H9 (cell line): Measurements from ENCODE around the gene NXN. TPM values are rescaled to one million over a fixed set of nuclear protein-coding genes. Genes with fewer than 3 reads are reported as not detected.
A peak's percentile ranks its signal among the peaks of the same experiment; 100 is the strongest.

ENCODE experiments used
- DNase-seq: peaks from one replicate; pipeline ENCODE4 v3.0.0-alpha.2; 2017
- H2AFZ ChIP-seq: one replicate; pipeline ENCODE4 v1.6.1; 2013; ENCODE audit warnings: mild to moderate bottlenecking, low read length, control low read depth, moderate library complexity
- H2AK5ac ChIP-seq: 2 replicates; pipeline ENCODE4 v1.6.1; 2013; ENCODE audit warnings: low read length, control low read depth, mixed read lengths; ENCODE audit not compliant: insufficient read length
- H2BK120ac ChIP-seq: one replicate; pipeline ENCODE4 v1.6.1; 2013; ENCODE audit warnings: low read depth, mild to moderate bottlenecking, low read length, control low read depth, inconsistent platforms; ENCODE audit not compliant: poor library complexity, severe bottlenecking
- H2BK12ac ChIP-seq: 2 replicates; pipeline ENCODE4 v1.6.1; 2013; ENCODE audit warnings: low read length, control low read depth, mixed read lengths, low read depth; ENCODE audit not compliant: insufficient read length
- H2BK15ac ChIP-seq: 2 replicates; pipeline ENCODE4 v1.6.1; 2013; ENCODE audit warnings: low read depth, low read length, control low read depth
- H2BK20ac ChIP-seq: one replicate; pipeline ENCODE4 v1.6.1; 2013; ENCODE audit warnings: low read depth, mild to moderate bottlenecking, low read length, control low read depth, inconsistent platforms; ENCODE audit not compliant: poor library complexity, severe bottlenecking
- H2BK5ac ChIP-seq: 2 replicates; pipeline ENCODE4 v1.6.1; 2013; ENCODE audit warnings: low read length, control low read depth, mixed read lengths; ENCODE audit not compliant: insufficient read length
- H3K14ac ChIP-seq: 2 replicates; pipeline ENCODE4 v1.6.1; 2013; ENCODE audit warnings: low read length, control low read depth; ENCODE audit not compliant: insufficient read depth
- H3K18ac ChIP-seq: 2 replicates; pipeline ENCODE4 v1.6.1; 2013; ENCODE audit warnings: low read depth, mild to moderate bottlenecking, mixed read lengths, low read length, control low read depth; ENCODE audit not compliant: insufficient read length
- H3K23ac ChIP-seq: 2 replicates; pipeline ENCODE4 v1.6.1; 2013; ENCODE audit warnings: low read length, control low read depth, mixed read lengths, low read depth; ENCODE audit not compliant: insufficient read length
- H3K23me2 ChIP-seq: 2 replicates; pipeline ENCODE4 v1.6.1; 2013; ENCODE audit warnings: low read depth, mild to moderate bottlenecking, mixed read lengths, low read length, control low read depth; ENCODE audit not compliant: insufficient read length, poor library complexity, severe bottlenecking
- H3K27ac ChIP-seq: 2 replicates; pipeline ENCODE4 v1.5.1; 2013; ENCODE audit warnings: low read length, control low read depth, mixed read lengths, low read depth; ENCODE audit not compliant: insufficient read length
- H3K27me3 ChIP-seq: 2 replicates; pipeline ENCODE4 v1.6.1; 2013; ENCODE audit warnings: low read length, control low read depth, inconsistent platforms; ENCODE audit not compliant: insufficient read depth
- H3K4ac ChIP-seq: 2 replicates; pipeline ENCODE4 v1.6.1; 2013; ENCODE audit warnings: low read depth, mild to moderate bottlenecking, control low read depth, inconsistent platforms, low read length, moderate library complexity
- H3K4me1 ChIP-seq: 2 replicates; pipeline ENCODE4 v1.6.1; 2013; ENCODE audit warnings: low read length, control low read depth, inconsistent platforms; ENCODE audit not compliant: insufficient read depth
- H3K4me2 ChIP-seq: 2 replicates; pipeline ENCODE4 v1.6.1; 2013; ENCODE audit warnings: low read length, control low read depth, mixed read lengths; ENCODE audit not compliant: insufficient read length, insufficient read depth
- H3K56ac ChIP-seq: 2 replicates; pipeline ENCODE4 v1.6.1; 2013; ENCODE audit warnings: low read depth, mild to moderate bottlenecking, mixed read lengths, low read length, control low read depth; ENCODE audit not compliant: insufficient read length
- H3K79me1 ChIP-seq: 2 replicates; pipeline ENCODE4 v1.6.1; 2013; ENCODE audit warnings: low read depth, mild to moderate bottlenecking, moderate library complexity, low read length, control low read depth, inconsistent platforms; ENCODE audit not compliant: insufficient read depth, poor library complexity, severe bottlenecking
- H3K79me2 ChIP-seq: 2 replicates; pipeline ENCODE4 v1.6.1; 2013; ENCODE audit warnings: low read length, control low read depth, inconsistent platforms; ENCODE audit not compliant: insufficient read depth
- H3K9ac ChIP-seq: 2 replicates; pipeline ENCODE4 v1.6.1; 2013; ENCODE audit warnings: low read length, control low read depth, mixed read lengths; ENCODE audit not compliant: insufficient read length; ENCODE audit errors: extremely low read depth
- H3K9me3 ChIP-seq: one replicate; pipeline ENCODE4 v1.6.1; 2013; ENCODE audit warnings: low read depth, low read length, inconsistent platforms; ENCODE audit not compliant: control insufficient read depth
- H3T11ph ChIP-seq: one replicate; pipeline ENCODE4 v1.6.1; 2013; ENCODE audit warnings: mild to moderate bottlenecking, low read length, control low read depth, inconsistent platforms
- H4K20me1 ChIP-seq: one replicate; pipeline ENCODE4 v1.6.1; 2013; ENCODE audit not compliant: control insufficient read depth, insufficient read length, insufficient read depth
- H4K5ac ChIP-seq: 2 replicates; pipeline ENCODE4 v1.6.1; 2013; ENCODE audit warnings: low read depth, mild to moderate bottlenecking, mixed read lengths, low read length, control low read depth; ENCODE audit not compliant: insufficient read length
- H4K8ac ChIP-seq: replicated peaks from 2 replicates; pipeline ENCODE4 v1.6.1; 2013; ENCODE audit warnings: low read length, control low read depth, mixed read lengths, low read depth; ENCODE audit not compliant: insufficient read length
- H4K91ac ChIP-seq: 2 replicates; pipeline ENCODE4 v1.6.1; 2013; ENCODE audit warnings: low read depth, mild to moderate bottlenecking, moderate library complexity, mixed read lengths, low read length, control low read depth; ENCODE audit not compliant: insufficient read length
- H3K27ac Mint-ChIP-seq, 3 experiments: 2 replicates in 2 of 3; 3 replicates in 1 of 3; pipeline ENCODE4 v1.8.0; 2020 to 2021; ENCODE audit warnings: mixed read lengths in 3 of 3, mild to moderate bottlenecking in 1 of 3, moderate library complexity in 1 of 3
- H3K27me3 Mint-ChIP-seq: 2 replicates; pipeline ENCODE4 v1.8.0; 2021; ENCODE audit warnings: low read depth, mild to moderate bottlenecking, moderate library complexity, mixed read lengths
- H3K36me3 Mint-ChIP-seq, 3 experiments: 2 replicates in 2 of 3; 3 replicates in 1 of 3; pipeline ENCODE4 v1.8.0; 2020 to 2021; ENCODE audit warnings: low read depth in 3 of 3, mixed read lengths in 3 of 3; ENCODE audit not compliant: insufficient read depth in 1 of 3
- H3K4me1 Mint-ChIP-seq, 2 experiments: 2 replicates each; pipeline ENCODE4 v1.8.0; 2020; ENCODE audit warnings: mixed read lengths in 2 of 2
- H3K4me3 Mint-ChIP-seq, 2 experiments: 2 replicates in 1 of 2; 3 replicates in 1 of 2; pipeline ENCODE4 v1.8.0; 2020 to 2021; ENCODE audit warnings: mild to moderate bottlenecking in 2 of 2, mixed read lengths in 2 of 2, moderate library complexity in 1 of 2
- H3K9me3 Mint-ChIP-seq, 2 experiments: 2 replicates in 1 of 2; 3 replicates in 1 of 2; pipeline ENCODE4 v1.8.0; 2020; ENCODE audit warnings: mild to moderate bottlenecking in 2 of 2, mixed read lengths in 2 of 2, moderate library complexity in 1 of 2
- CTCF ChIP-seq: fragments of 200-600 bp; sonication (generic); conservative IDR thresholded peaks from 3 replicates; pipeline ENCODE4 v1.8.0; 2021; ENCODE audit warnings: antibody characterized with exemption, mild to moderate bottlenecking
- WGBS: extraction: QIAGEN DNeasy Blood & Tissue Kit; methylation state at CpG from one replicate; pipeline ENCODE4 v1.1.7; 2013; ENCODE audit warnings: missing lambda C conversion rate, low lambda C conversion rate, mixed read lengths; ENCODE audit not compliant: insufficient read length; ENCODE audit errors: extremely low coverage; 5-methylcytosine and 5-hydroxymethylcytosine counted together
- total RNA-seq: library from RNA; stranded (reverse); gene quantifications from 2 replicates; pipeline ENCODE4 v1.2.1, GENCODE V29; 2021

The NXN gene
- total RNA-seq, 1 experiment from 2014 or later: 93.6 TPM

- TF ChIP-seq CTCF: no peak
- no peak overlapping the region for H3K4me2 ChIP-seq
Measured at GRCh38 chr17:880443-881269, 98.9 kb downstream of the NXN start.

More at GRCh38 chr17:880443-881269, 98.9 kb downstream of the NXN start:
- Histone ChIP-seq H2BK120ac (no peak overlapping the region), H2BK5ac (no peak overlapping the region), H2AFZ (no peak overlapping the region), H3K27ac (no peak overlapping the region), H3T11ph (no peak overlapping the region), H3K18ac (no peak overlapping the region), H3K27me3 (no peaks in the 10 kb centered on the region), H2BK12ac (no peak overlapping the region), H3K23me2 (no peaks in the 10 kb centered on the region), H2BK20ac (no peak overlapping the region), H2AK5ac (no peak overlapping the region), H4K91ac (no peak overlapping the region), H3K79me2 (peaks cover 6% of the 10 kb centered on the region; the same call in 1 of the 2 replicates), H4K5ac (no peak overlapping the region), H3K79me1 (peaks cover 3% of the 10 kb centered on the region), H3K9ac (no peak overlapping the region), H4K8ac (no peak overlapping the region), H3K9me3 (no peaks in the 10 kb centered on the region), H3K4ac (no peak overlapping the region), H3K23ac (no peak overlapping the region), H3K4me1 (peaks cover 1% of the 10 kb centered on the region; the same call in 1 of the 2 replicates), H3K56ac (no peak overlapping the region), H4K20me1 (no peaks in the 10 kb centered on the region), H3K14ac (no peak overlapping the region), H2BK15ac (no peak overlapping the region)
- no peak overlapping the region for H3K4me3 Mint-ChIP-seq
- WGBS: no CpG with 5 or more reads among the region's 15 CpGs
- H3K9me3 Mint-ChIP-seq: no peaks in the 10 kb centered on the region
- H3K27me3 Mint-ChIP-seq: no peaks in the 10 kb centered on the region
- DNase-seq: no peak
- H3K36me3 Mint-ChIP-seq: peaks cover 0 to 3% (median 0%) of the 10 kb centered on the region in 3 experiments; a peak in 1 of 7 replicates
- H3K27ac Mint-ChIP-seq: peak overlapping the region in 2 of 3 experiments; percentile 42 to 94; a peak in 5 of 7 replicates
- peaks cover 59 to 60% of the 10 kb centered on the region in 2 experiments for H3K4me1 Mint-ChIP-seq
